RCC 7860 (cell line): ENCODE data around the gene PTPRG.
"Not testable (repeated sequence)": the region's sequence is repeated elsewhere in the genome, so short reads cannot be mapped to it uniquely, and the experiment has no call there.

Experiments used
- DNase-seq: peaks from one replicate; pipeline ENCODE4 v3.0.0-alpha.2; 2015; ENCODE audit warnings: low spot score
- FAIRE-seq: peaks from 2 replicates; lab custom pipeline; 2012; peaks lifted over from hg19 to GRCh38; lab: Jason Lieb, UNC

Gene PTPRG

GRCh38 chr3:61742006-61742405, 180.6 kb downstream of the PTPRG start:
- no peak for DNase-seq
- FAIRE-seq, result no peak

DNA sequence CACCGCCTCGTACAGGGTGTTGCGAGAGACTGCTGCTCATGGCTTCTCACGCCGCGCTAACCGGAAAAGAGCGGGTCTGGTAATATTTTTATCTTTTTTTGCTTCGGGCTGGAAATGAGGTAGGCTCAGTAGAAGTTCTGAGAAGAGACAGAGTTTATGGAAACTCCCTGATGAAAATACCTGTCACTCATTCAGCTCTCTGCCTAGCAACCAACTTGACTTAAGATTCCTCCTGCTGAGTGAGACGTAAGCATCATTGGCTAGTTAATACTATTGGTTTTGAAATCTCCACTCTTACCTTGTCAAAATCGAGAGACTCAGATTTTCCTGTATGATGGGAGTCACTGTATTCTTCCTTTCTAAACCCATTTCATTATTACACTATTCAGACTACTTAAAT, 181.7 kb downstream of the PTPRG start:
- no peak for DNase-seq
- FAIRE-seq, result no peak

GRCh38 chr3:61743686-61744242, 182.4 kb downstream of the PTPRG start:
- DNase-seq (no peak), FAIRE-seq (no peak)

DNA sequence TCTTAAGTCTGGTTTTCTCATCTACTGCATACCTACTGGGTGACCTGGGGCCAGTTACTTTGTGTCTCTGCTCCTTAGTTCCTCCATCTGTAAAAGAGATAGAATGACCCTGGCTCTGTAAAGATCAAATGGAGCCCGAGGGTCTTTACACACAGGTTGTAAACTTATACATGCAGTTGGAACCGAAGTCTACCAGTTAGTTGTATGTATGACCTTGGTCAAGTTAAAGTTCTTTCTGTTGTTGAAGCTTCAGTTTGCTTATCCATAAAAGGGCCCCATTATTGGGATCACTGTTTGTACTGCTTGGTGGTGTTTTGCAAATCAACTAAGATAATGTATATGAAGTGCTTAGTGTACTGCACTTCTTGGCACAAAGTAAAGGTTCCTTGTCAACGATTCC, 186.9 kb downstream of the PTPRG start:
- DNase-seq (no peak), FAIRE-seq (no peak)

DNA sequence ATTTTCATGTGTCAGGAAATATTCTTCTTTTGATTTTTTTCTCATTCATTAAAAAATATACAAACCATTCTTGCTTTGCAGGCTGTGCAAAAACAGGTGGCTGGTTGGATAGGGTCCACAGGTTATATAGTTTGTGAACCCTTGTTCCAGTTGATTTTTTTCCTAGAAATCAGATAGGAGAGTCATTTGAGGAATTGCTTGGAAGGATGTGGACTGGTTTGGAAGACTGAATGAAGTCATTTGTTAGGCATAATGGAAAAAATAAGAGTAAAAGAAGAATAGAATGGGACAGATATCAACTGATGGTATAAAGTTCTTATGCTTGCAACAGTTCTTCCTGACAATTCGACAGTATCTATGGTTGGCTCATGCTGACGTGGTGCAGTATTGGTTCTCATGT, 189.4 kb downstream of the PTPRG start:
- DNase-seq (no peak), FAIRE-seq (no peak)

DNA sequence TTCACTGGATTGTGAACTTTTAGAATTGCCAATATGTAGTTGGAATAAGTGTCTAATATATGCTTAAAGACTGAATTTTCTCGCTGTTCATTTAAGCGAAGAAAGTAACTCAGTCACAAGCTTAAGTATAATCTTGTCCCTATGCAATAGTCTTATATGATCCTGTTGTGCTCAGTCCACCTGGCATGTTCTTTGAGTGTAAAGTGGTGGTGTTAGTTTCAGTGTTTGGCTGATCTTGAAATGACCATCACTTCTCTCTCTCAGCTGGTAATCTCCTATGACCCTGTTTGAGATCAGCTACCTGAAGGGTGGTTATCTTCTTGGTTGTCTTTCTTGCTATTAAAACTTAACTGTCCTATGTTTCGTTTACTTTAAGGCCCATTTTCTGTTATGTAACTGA, 197.5 kb downstream of the PTPRG start:
- no peak for DNase-seq
- FAIRE-seq, result no peak

- not testable (repeated sequence) for FAIRE-seq, DNase-seq
These were observed 199.4 kb downstream of the PTPRG start for GRCh38 chr3:61760783-61761182.

DNA sequence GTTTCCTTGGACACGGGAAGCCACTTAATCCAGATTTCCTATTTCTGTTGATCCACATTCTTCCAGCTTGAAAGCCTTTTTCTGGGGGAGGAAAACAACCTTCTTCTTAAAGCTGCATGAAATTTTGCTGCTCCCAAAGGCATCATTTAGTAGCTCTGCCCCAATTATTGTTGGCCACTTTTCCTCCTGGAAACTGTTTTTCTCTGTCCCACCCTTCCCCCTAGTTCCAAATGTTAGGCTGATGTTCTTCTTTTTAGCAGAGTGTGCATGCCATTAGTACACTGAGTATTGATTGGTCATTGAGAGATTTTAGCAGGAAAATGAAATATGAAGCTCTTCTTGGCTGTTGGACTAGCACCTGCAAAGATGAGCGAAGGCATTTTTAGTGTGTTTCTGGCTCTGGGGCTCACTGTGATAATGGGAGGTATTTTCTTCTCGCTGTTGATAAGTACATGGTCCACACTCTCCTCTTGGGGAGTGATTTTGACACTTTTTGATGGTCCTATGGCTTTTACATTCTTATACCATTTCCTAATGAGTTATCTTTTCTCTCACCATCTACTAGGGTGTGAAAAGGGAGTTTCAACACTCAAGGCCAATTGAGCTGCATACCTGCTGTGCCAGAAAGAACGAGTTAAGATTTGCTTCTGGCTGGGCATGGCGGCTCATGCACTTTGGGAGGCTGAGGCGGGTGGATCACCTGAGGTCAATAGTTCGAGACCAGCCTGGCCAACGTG, 200.5 kb downstream of the PTPRG start:
- FAIRE-seq, result no peak
- no peak for DNase-seq

DNA sequence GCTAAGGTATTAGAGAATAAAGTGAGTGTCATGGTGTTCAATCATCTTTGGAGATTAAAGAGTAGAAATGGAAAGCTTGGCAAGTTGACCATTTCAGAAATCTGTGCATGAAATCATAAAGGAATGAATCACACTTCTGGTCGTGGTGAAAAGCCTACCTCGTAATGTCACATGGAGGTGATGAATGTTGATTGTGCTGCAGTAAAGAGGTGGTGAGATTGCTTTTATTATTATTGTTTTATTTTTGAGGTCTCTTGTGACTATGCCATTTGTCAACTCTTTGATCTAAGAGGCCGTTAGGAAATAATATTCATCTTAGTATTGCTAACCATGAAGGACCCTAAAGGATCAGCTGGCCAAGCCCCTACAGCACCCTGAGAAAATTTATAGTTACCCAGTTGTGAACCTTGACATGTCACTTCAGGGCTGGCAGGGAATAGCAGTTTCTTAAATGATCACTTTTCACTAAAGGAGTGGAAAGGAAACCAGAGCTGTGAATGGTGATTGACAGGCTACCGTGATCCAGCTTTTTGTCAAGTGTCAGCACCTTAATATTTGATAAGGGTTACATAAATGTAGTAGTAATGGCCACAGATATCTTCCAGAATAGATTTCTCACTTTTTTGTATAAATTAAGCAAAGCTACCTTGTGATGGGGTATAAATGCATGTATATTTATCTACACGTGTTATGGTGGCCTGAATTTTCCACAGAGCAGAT, 203.9 kb downstream of the PTPRG start:
- FAIRE-seq (no peak), DNase-seq (no peak)

DNA sequence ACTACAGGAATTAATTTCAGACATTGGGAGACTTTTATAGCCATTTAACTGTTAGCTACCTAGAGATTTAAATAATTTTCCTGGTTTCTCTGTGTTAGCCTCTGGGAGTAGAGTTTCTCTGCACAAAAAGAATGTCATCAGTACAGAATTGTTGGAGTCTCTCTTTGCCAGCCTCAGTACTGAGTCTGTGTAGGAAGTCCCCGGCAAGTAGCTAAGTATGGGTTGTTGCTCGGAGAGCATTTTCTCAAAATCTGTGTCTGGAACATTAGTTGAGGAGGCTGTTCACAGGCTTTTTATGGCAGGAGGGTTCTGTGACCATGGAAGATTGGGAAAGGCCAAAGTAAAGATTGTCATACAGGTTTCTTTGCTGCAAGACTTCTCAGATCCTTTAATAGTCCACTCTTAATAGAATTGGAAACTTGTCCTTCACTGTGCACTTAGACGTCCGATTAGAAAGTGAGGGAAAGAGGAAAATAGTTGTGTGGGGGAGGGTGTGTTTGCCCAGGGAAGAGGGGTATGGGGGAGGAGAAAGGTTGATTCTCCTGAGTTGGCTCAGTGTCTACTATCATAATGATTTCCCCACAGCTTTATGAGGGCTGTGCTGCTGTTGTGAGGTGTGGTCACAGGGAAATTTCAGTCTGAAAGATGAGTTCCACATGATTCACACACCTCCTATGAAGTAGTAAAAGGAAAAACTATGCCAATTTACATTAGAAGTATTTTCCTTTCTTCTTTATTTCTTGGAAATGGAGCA, 207.1 kb downstream of the PTPRG start:
- FAIRE-seq (no peak), DNase-seq (no peak)

- DNase-seq (no peak), FAIRE-seq (no peak)
These were observed 208.1 kb downstream of the PTPRG start for GRCh38 chr3:61769266-61769990.

DNA sequence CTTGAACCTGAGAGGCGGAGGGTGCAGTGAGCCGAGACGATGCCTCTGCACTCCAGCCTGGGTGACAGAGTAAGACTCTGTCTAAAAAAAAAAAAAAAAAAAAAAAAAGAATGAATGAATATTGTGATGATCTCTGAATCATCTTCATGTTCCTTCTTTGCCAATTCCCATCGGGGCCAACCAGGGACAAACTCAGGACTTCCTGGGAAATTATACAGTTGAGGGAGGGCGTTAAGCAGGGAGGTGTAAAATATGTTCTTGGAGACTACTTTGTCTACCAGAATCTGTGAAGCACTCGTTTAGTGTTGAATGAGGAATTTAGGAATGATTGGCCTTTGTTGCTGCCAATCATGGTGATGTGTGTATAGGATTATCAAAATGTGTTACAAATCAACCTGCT, 210.6 kb downstream of the PTPRG start:
- DNase-seq (no peak), FAIRE-seq (no peak)

GRCh38 chr3:61772456-61772855, 211.1 kb downstream of the PTPRG start:
- FAIRE-seq, result no peak
- no peak for DNase-seq

DNA sequence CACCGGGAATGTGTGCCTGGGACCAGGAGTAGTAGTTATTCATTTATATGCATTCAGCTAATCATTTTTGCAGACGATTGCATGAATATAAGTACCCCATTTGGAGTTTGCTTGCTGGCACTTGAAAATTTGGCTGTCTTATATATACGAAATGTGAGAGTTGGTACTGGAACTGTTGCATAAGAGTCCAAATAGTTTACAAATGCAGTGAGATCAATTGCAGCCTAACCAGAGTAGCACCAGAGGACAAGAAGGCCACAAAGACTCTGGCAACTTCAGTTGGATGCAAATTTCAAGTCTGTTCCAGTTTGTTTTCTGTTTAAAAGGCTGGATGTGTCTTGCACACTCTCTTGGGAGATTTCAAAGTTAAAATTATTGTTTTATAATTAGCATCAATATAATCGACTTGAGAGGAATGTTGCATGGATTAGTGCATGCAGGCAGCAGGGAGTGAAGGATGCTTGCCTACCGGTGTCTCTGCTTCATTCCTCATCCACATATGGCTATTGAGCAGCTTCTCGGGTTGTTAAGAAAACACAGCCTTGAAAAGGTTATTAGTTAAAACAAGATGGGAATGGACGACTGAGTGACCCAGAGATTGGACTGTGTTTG, 213.0 kb downstream of the PTPRG start:
- FAIRE-seq (no peak), DNase-seq (no peak)

DNA sequence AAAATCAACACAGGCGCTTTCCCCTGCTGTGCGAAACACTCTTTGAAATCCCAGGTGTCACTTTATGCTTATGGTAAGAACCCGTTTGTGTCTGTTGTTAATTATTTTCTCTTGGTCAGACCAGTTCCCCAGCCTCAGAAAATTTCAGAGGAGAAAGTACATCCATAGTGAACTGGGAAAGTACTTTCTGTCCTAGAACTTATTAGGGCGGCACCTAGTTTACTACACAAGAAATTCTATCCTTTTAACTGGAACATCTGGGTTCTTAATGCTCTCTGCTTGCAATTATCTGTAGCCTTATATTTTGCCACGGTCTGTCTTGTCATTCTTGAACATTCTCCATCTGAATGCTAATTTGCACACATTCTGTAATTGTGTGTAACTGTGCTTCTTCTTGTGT, 215.0 kb downstream of the PTPRG start:
- no peak for DNase-seq
- FAIRE-seq, result no peak

- DNase-seq (no peak), FAIRE-seq (no peak)
These were observed 216.1 kb downstream of the PTPRG start for GRCh38 chr3:61777483-61777882.

- FAIRE-seq, result no peak
- DNase-seq, result no peak
These were observed 216.7 kb downstream of the PTPRG start for GRCh38 chr3:61778095-61778494.

DNA sequence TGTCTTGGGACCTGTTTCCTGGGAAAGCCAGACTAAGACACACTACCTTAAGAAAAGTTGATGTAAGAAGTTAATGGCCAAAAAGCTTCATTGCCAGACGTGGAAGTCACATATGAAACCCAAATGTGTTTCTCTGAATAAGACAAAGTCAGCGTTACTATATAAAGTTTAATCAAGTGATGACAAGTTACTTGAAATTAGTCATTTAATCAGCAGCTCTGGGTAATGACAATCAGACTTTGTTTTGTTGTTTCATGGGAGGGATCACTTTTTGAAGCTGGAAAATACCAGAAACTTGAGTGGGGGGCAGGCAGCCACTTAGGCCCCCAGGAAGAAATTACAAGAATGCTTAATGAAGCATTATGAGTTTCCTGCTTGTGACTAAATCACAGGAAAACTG, 218.6 kb downstream of the PTPRG start:
- FAIRE-seq, result no peak
- DNase-seq, result no peak

GRCh38 chr3:61780455-61781228, 219.3 kb downstream of the PTPRG start:
- FAIRE-seq (no peak), DNase-seq (no peak)
